GM21576 (cell line): ENCODE results near the gene PI4KA.
"Not testable (repeated sequence)": the region's sequence is repeated elsewhere in the genome, so short reads cannot be mapped to it uniquely, and the experiment has no call there.

Experiments used
- ATAC-seq: cut with Tn5 transposase; IDR thresholded peaks from one replicate; pipeline ENCODE4 v1.9.1; 2021; ENCODE audit warnings: mild to moderate bottlenecking, moderate library complexity; ENCODE audit not compliant: unreplicated experiment

PI4KA gene

GRCh38 chr22:20858615-20859416, at the start of gene PI4KA, which contains the start of gene SNAP29:
TSS of gene PI4KA (minus strand) at chr22:20858811. CDS start at chr22:20858725, 86 bp downstream.
TSS of gene SNAP29 (plus strand) at chr22:20859007. CDS start at chr22:20859111, 104 bp downstream.
- ATAC-seq: peak; percentile 90

- ATAC-seq: no peak
These were observed 47.8 kb upstream of the PI4KA start for GRCh38 chr22:20906387-20906767.

- ATAC-seq: no peak
These were observed 47.1 kb upstream of the PI4KA start for GRCh38 chr22:20905415-20906386.

GRCh38 chr22:20904980-20905355, 46.4 kb upstream of the PI4KA start:
- ATAC-seq: no peak

GRCh38 chr22:20904008-20904979, 45.7 kb upstream of the PI4KA start:
- no peak for ATAC-seq

- ATAC-seq: no peak
These were observed 44.5 kb upstream of the PI4KA start for GRCh38 chr22:20903093-20903492.

- not testable (repeated sequence) for ATAC-seq
These were observed 42.8 kb upstream of the PI4KA start for GRCh38 chr22:20901093-20902033.

- no peak for ATAC-seq
These were observed 41.3 kb upstream of the PI4KA start for GRCh38 chr22:20899827-20900423.

GRCh38 chr22:20897737-20898136, 39.1 kb upstream of the PI4KA start:
- ATAC-seq: not testable (repeated sequence)

- ATAC-seq: no peak
These were observed 32.4 kb upstream of the PI4KA start for GRCh38 chr22:20890975-20891374.

GRCh38 chr22:20889904-20890540, 31.4 kb upstream of the PI4KA start:
- no peak for ATAC-seq

- ATAC-seq: no peak
These were observed 30.6 kb upstream of the PI4KA start for GRCh38 chr22:20889025-20889704.

- ATAC-seq: no peak
These were observed 28.8 kb upstream of the PI4KA start for GRCh38 chr22:20887375-20887774.

- ATAC-seq: no peak
These were observed 27.1 kb upstream of the PI4KA start for GRCh38 chr22:20885557-20886323.

GRCh38 chr22:20885017-20885556, 26.5 kb upstream of the PI4KA start:
- no peak for ATAC-seq

- ATAC-seq: no peak
These were observed 25.8 kb upstream of the PI4KA start for GRCh38 chr22:20884454-20884853.

GRCh38 chr22:20882855-20883254, 24.2 kb upstream of the PI4KA start:
- no peak for ATAC-seq
